ENCODE data around the gene GOLGA7B.
A peak's percentile ranks its signal among the peaks of the same experiment; 100 is the strongest.

GOLGA7B gene

GRCh38 chr10:97904018-97904381 is 54.4 kb downstream of the GOLGA7B start (continued):
- peak; percentile 58 for TF ChIP-seq PRDM10 (tag by site-specific recombination; IDR thresholded peaks at IDR 0.05)
- TF ChIP-seq GLIS1 (tag by site-specific recombination; IDR thresholded peaks at IDR 0.05), result peak; percentile 57; the same call in 1 of the 2 replicates
- no peak for TF ChIP-seq ZNF501 (tag by site-specific recombination; IDR thresholded peaks at IDR 0.05)
- TF ChIP-seq ZBTB6 (tag by site-specific recombination; IDR thresholded peaks at IDR 0.05), result no peak
- TF ChIP-seq ZNF426 (tag by site-specific recombination; IDR thresholded peaks at IDR 0.05), result no peak
- TF ChIP-seq SP3 (tag by site-specific recombination; IDR thresholded peaks at IDR 0.05), result no peak
- peak; percentile 46; the same call in 1 of the 2 replicates for TF ChIP-seq ZIC2 (tag by site-specific recombination; IDR thresholded peaks at IDR 0.05)
- peak; percentile 38; the same call in 1 of the 2 replicates for TF ChIP-seq ZBTB17 (tag by site-specific recombination; IDR thresholded peaks at IDR 0.05)
- peak; percentile 46; the same call in 1 of the 2 replicates for TF ChIP-seq EGR2 (tag by site-specific recombination; IDR thresholded peaks at IDR 0.05; ENCODE audit: low read depth)
- no peak for TF ChIP-seq MYNN (tag by site-specific recombination; IDR thresholded peaks at IDR 0.05; ENCODE audit: borderline replicate concordance)
- TF ChIP-seq ZFHX2 (tag by site-specific recombination; conservative IDR thresholded peaks at IDR 0.05), result peak; percentile 64
- TF ChIP-seq ZNF521 (tag by site-specific recombination; IDR thresholded peaks at IDR 0.05), result no peak

- H3K36me3 ChIP-seq (ENCODE audit: control insufficient read depth in 2 of 2, insufficient read depth in 1 of 2, low read length in 2 of 2), result no peaks in the 10 kb centered on the region
- H3K4me3 ChIP-seq (ENCODE audit: low read depth, low read length), result no peak overlapping the region
- TF ChIP-seq SP7 (tag by site-specific recombination; IDR thresholded peaks at IDR 0.05) (no peak), PRDM10 (tag by site-specific recombination; IDR thresholded peaks at IDR 0.05) (no peak), ZFP41 (tag by site-specific recombination; IDR thresholded peaks at IDR 0.05; ENCODE audit: borderline replicate concordance) (no peak), AEBP2 (tag by site-specific recombination; IDR thresholded peaks at IDR 0.05; ENCODE audit: borderline replicate concordance) (no peak), ZFHX2 (tag by site-specific recombination; conservative IDR thresholded peaks at IDR 0.05) (no peak), ZNF664 (tag by site-specific recombination; IDR thresholded peaks at IDR 0.05) (no peak), YY1 (tag by site-specific recombination; IDR thresholded peaks at IDR 0.05) (no peak)
- H3K9me3 ChIP-seq (ENCODE audit: control insufficient read depth, insufficient read depth, low read depth, low read length), result no peaks in the 10 kb centered on the region
- POLR2A ChIA-PET, result interaction anchor here (1.4 kb wide), 1 partner anchor 15 kb away, joined by 5 read pairs; no protein-coding TSS in a partner anchor
- CTCF ChIA-PET, result interaction anchor here (1.3 to 2.6 kb wide), 3 partner anchors 10 to 137 kb away, joined by 8 to 17 read pairs (median 9); no protein-coding TSS in a partner anchor
- H3K27ac ChIP-seq (ENCODE audit: extremely low read depth, low read depth, low read length), result no peak overlapping the region
- no peaks in the 10 kb centered on the region; the same call in 1 of the 2 replicates for H3K4me1 ChIP-seq (ENCODE audit: control insufficient read depth, insufficient read depth, low read length)
These were observed 54.9 kb downstream of the GOLGA7B start for GRCh38 chr10:97904576-97904975.

Data from HEK293 (cell line).